ENCODE results near the gene TBL1X. TPM values are rescaled to one million over a fixed set of nuclear protein-coding genes. Genes with fewer than 3 reads are reported as not detected.

The TBL1X gene
- total RNA-seq, 4 donors from 2014 or later: 27.7 to 49.1 (median 39.6) TPM

DNA sequence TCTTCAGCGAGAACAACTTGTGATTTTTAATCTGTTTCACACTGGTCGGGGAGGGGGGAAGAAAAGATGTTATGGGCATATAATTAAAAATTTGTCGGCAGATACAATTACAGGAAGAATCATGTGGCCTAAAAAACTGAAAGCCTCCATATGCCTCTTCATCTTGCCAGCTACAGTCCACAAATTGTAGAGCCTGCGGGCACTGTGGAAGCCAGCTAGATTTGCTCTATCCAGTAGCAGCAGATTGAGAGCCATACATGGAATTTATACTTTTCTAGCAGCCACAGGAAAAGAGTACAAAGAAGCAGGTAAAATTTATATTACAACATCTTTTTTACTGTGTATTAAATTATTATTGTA, 147.3 kb downstream of the TBL1X start:
- Histone ChIP-seq H3K4me3 (no peak overlapping the region), H3K9me3 (no peaks in the 10 kb centered on the region), H3K36me3 (no peaks in the 10 kb centered on the region), H3K4me1 (no peaks in the 10 kb centered on the region), H3K27me3 (no peaks in the 10 kb centered on the region), H3K27ac (no peak overlapping the region)
- no peak for ATAC-seq
- WGBS, 2 donors (ENCODE audit: low coverage in 1 of 2): 81 to 83% methylated on average over 3 of the region's 4 CpGs
- TF ChIP-seq POLR2AphosphoS5 (IDR thresholded peaks at IDR 0.05) (no peak), EP300 (IDR thresholded peaks at IDR 0.05) (no peak), POLR2A (IDR thresholded peaks at IDR 0.05) (no peak)
- TF ChIP-seq, protein P1, sequence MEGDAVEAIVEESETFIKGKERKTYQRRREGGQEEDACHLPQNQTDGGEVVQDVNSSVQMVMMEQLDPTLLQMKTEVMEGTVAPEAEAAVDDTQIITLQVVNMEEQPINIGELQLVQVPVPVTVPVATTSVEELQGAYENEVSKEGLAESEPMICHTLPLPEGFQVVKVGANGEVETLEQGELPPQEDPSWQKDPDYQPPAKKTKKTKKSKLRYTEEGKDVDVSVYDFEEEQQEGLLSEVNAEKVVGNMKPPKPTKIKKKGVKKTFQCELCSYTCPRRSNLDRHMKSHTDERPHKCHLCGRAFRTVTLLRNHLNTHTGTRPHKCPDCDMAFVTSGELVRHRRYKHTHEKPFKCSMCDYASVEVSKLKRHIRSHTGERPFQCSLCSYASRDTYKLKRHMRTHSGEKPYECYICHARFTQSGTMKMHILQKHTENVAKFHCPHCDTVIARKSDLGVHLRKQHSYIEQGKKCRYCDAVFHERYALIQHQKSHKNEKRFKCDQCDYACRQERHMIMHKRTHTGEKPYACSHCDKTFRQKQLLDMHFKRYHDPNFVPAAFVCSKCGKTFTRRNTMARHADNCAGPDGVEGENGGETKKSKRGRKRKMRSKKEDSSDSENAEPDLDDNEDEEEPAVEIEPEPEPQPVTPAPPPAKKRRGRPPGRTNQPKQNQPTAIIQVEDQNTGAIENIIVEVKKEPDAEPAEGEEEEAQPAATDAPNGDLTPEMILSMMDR (IDR thresholded peaks at IDR 0.05): no peak

DNA sequence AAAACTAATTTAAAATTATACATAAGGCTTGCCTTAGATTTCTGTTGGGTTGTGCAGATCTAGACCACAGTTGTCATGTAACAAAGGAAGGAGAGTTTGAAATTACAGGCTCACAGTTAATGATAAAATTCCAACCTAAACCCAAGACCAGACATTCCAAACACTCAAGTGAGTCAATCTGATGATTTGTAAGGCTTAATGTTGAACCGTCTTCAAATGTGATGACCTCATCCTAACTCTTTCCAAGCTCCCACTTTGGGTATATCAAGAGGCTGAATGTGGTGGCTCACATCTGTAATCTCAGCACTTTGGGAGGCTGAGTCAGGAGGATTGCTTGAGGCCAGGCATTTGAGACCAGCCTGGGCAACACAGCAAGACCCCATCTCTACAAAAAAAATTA, 149.2 kb downstream of the TBL1X start:
- Histone ChIP-seq H3K4me1 (no peaks in the 10 kb centered on the region), H3K27me3 (no peaks in the 10 kb centered on the region), H3K36me3 (no peaks in the 10 kb centered on the region), H3K4me3 (no peak overlapping the region), H3K27ac (no peak overlapping the region), H3K9me3 (no peaks in the 10 kb centered on the region)
- 33% methylated on average over 1 of the region's 1 CpG; no CpG with 5 or more reads in 1 of the 2 donors for WGBS, 2 donors (ENCODE audit: low coverage in 1 of 2)
- no peak for ATAC-seq
- TF ChIP-seq EP300 (IDR thresholded peaks at IDR 0.05) (no peak), POLR2AphosphoS5 (IDR thresholded peaks at IDR 0.05) (no peak), POLR2A (IDR thresholded peaks at IDR 0.05) (no peak)
- TF ChIP-seq, protein P1 (IDR thresholded peaks at IDR 0.05): no peak

DNA sequence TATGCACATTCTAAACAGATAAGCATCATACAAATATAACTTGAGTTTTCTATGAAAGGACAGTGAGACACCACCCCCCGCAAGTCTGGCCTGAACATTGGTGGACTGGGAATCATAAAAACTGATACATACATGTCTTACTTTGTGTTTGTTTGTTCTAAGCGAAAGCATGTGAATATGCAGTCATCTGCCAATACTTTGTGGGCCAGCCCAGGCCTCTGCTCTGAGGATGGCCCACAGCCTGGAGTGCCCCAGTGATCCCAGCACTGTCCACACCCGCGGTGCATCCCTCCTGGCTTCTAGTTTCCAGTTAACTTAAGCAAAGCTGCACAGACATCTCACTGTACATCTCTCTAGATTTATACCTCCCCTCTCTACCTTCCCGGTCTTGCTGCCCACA, 154.3 kb downstream of the TBL1X start:
- Histone ChIP-seq H3K4me3 (no peak overlapping the region), H3K4me1 (no peaks in the 10 kb centered on the region), H3K9me3 (no peaks in the 10 kb centered on the region), H3K27ac (no peak overlapping the region), H3K36me3 (no peaks in the 10 kb centered on the region), H3K27me3 (no peaks in the 10 kb centered on the region)
- ATAC-seq: no peak
- WGBS, 2 donors (ENCODE audit: low coverage in 1 of 2): 100% methylated on average over 1 to 5 of the region's 5 CpGs
- TF ChIP-seq POLR2A (IDR thresholded peaks at IDR 0.05) (no peak), POLR2AphosphoS5 (IDR thresholded peaks at IDR 0.05) (no peak), EP300 (IDR thresholded peaks at IDR 0.05) (no peak)
- TF ChIP-seq, protein P1 (IDR thresholded peaks at IDR 0.05): no peak

DNA sequence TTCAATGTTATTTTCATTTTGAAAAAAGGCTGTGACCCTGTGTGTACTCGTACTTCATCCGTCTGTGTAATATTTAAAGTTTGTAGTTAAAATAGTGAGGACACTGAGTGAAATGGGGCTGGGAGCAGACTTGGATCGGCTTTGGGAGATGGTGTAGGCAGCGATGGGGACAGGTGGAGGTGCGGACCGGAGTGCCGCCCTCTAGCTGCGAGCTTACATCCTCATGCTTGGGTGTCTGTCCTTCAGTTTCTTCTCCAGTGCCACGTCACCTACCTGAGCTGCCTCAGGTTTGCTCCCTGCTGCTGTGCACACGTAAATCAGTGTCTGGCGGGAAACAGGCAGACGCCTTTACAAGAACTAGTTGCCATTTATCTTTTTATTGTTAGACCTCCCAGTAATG, 154.7 kb downstream of the TBL1X start:
- no peak for ATAC-seq
- Histone ChIP-seq H3K9me3 (no peaks in the 10 kb centered on the region), H3K36me3 (no peaks in the 10 kb centered on the region), H3K4me1 (no peaks in the 10 kb centered on the region), H3K27me3 (no peaks in the 10 kb centered on the region), H3K4me3 (no peak overlapping the region), H3K27ac (no peak overlapping the region)
- WGBS, 2 donors (ENCODE audit: low coverage in 1 of 2): 88 to 90% methylated on average over 5 to 10 of the region's 12 CpGs
- TF ChIP-seq EP300 (IDR thresholded peaks at IDR 0.05): no peak
- TF ChIP-seq POLR2A (IDR thresholded peaks at IDR 0.05): no peak
- TF ChIP-seq, protein P1 (IDR thresholded peaks at IDR 0.05): no peak
- no peak for TF ChIP-seq POLR2AphosphoS5 (IDR thresholded peaks at IDR 0.05)

DNA sequence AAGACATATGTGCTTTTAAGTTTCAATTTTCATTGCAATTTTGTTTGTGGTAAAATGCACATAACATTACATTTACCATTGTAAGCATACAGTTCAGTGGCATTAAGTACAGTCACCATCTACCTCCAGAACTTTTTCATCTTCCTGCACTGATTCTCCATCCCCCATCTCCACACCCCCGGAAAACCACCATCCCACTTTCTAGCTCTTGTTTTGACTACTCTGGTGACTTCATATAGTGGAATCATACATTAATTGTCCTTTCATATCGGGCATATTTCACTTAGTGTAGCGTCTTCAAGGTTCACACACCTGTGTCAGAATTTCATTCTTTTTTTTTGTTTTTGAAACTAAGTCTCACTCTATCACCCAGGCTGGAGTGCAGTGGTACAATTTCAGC, 157.3 kb downstream of the TBL1X start:
- Histone ChIP-seq H3K9me3 (no peaks in the 10 kb centered on the region), H3K4me1 (no peaks in the 10 kb centered on the region), H3K27me3 (no peaks in the 10 kb centered on the region), H3K27ac (no peak overlapping the region), H3K36me3 (no peaks in the 10 kb centered on the region), H3K4me3 (no peak overlapping the region)
- TF ChIP-seq EP300 (IDR thresholded peaks at IDR 0.05) (no peak), POLR2AphosphoS5 (IDR thresholded peaks at IDR 0.05) (no peak), POLR2A (IDR thresholded peaks at IDR 0.05) (no peak)
- TF ChIP-seq, protein P1 (IDR thresholded peaks at IDR 0.05): no peak
- WGBS, 2 donors (ENCODE audit: low coverage in 1 of 2): 80 to 88% methylated on average over 1 of the region's 3 CpGs
- ATAC-seq: no peak
